Astrocyte of the spinal cord (primary cell): ENCODE measurements around the gene LATS2.
A peak's percentile ranks its signal among the peaks of the same experiment; 100 is the strongest.

Experiments used
- DNase-seq: peaks from one replicate; pipeline ENCODE4 v3.0.0; 2011; ENCODE audit warnings: low read depth, low spot score
- H3K4me3 ChIP-seq: 2 replicates; pipeline ENCODE4 v1.5.1; 2011; ENCODE audit warnings: low read depth, mild to moderate bottlenecking, low read length, moderate library complexity
- CTCF ChIP-seq: IDR thresholded peaks from 2 replicates; pipeline ENCODE4 v1.5.1; 2012; ENCODE audit warnings: low read depth, mild to moderate bottlenecking, low read length, inconsistent platforms
- in situ Hi-C: cut with HindIII; loops from 2 replicates; pipeline ENCODE4 v1.10.0; 2017; ENCODE audit warnings: low sequenced_read_pairs

Gene LATS2

GRCh38 chr13:21045100-21045499 is 16.3 kb downstream of the LATS2 start:
- no peak for TF ChIP-seq CTCF
- in situ Hi-C loops: no loop called here
- no peak overlapping the region for H3K4me3 ChIP-seq

GRCh38 chr13:21043898-21044297 is 17.5 kb downstream of the LATS2 start:
- no peak for TF ChIP-seq CTCF
- no peak overlapping the region for H3K4me3 ChIP-seq
- in situ Hi-C loops: no loop called here
- peak; percentile 56 for DNase-seq

More at GRCh38 chr13:21045100-21045499, 16.3 kb downstream of the LATS2 start:
- no peak for DNase-seq

GRCh38 chr13:21040120-21040826 is 21.1 kb downstream of the LATS2 start:
- H3K4me3 ChIP-seq: no peak overlapping the region
- no peak for TF ChIP-seq CTCF
- DNase-seq: no peak
- in situ Hi-C loops: no loop called here

- no peak overlapping the region for H3K4me3 ChIP-seq
- TF ChIP-seq CTCF: no peak
- DNase-seq: no peak
- in situ Hi-C loops: no loop called here
These were observed 22.1 kb downstream of the LATS2 start for GRCh38 chr13:21039097-21039800.

GRCh38 chr13:21037656-21038055 is 23.7 kb downstream of the LATS2 start:
- TF ChIP-seq CTCF: no peak
- in situ Hi-C loops: no loop called here
- DNase-seq: no peak
- no peak overlapping the region for H3K4me3 ChIP-seq

GRCh38 chr13:21035498-21035897 is 25.9 kb downstream of the LATS2 start:
- no peak for DNase-seq
- no peak for TF ChIP-seq CTCF
- no peak overlapping the region for H3K4me3 ChIP-seq
- in situ Hi-C loops: no loop called here
